ENCODE data around the gene PLXNB3.

PLXNB3 gene

DNA sequence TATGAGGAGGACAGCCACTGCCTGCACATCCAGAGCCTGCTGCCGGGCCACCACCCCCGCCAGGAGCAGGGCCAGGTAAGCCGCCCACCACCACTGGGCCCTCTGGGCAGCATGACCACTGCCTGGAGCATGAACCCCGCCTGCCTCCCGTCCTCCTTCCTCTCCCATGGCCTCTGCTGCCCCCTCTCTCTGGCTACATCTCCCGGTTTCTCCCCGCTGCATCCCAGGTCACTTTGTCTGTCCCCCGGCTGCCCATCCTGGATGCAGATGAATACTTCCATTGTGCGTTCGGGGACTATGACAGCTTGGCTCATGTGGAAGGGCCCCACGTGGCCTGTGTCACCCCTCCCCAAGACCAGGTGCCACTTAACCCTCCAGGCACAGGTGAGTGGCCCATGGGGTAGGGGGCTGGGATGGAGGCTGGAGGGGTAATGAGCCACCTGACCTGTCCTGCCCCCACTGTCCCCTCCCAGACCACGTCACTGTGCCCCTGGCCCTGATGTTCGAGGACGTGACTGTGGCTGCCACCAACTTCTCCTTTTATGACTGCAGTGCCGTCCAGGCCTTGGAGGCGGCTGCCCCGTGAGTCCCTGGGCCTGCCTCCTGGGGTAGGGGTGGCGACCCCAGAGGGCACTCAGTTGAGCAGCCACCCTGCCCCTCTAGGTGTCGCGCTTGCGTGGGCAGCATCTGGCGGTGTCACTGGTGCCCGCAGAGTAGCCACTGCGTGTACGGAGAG lies 6.0 kb downstream of the PLXNB3 start:
- TF ChIP-seq, protein P1, sequence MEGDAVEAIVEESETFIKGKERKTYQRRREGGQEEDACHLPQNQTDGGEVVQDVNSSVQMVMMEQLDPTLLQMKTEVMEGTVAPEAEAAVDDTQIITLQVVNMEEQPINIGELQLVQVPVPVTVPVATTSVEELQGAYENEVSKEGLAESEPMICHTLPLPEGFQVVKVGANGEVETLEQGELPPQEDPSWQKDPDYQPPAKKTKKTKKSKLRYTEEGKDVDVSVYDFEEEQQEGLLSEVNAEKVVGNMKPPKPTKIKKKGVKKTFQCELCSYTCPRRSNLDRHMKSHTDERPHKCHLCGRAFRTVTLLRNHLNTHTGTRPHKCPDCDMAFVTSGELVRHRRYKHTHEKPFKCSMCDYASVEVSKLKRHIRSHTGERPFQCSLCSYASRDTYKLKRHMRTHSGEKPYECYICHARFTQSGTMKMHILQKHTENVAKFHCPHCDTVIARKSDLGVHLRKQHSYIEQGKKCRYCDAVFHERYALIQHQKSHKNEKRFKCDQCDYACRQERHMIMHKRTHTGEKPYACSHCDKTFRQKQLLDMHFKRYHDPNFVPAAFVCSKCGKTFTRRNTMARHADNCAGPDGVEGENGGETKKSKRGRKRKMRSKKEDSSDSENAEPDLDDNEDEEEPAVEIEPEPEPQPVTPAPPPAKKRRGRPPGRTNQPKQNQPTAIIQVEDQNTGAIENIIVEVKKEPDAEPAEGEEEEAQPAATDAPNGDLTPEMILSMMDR (IDR thresholded peaks at IDR 0.05; ENCODE audit: low read depth, low read length): no peak
- no peak overlapping the region for H3K4me3 ChIP-seq (ENCODE audit: low read depth, low read length)

DNA sequence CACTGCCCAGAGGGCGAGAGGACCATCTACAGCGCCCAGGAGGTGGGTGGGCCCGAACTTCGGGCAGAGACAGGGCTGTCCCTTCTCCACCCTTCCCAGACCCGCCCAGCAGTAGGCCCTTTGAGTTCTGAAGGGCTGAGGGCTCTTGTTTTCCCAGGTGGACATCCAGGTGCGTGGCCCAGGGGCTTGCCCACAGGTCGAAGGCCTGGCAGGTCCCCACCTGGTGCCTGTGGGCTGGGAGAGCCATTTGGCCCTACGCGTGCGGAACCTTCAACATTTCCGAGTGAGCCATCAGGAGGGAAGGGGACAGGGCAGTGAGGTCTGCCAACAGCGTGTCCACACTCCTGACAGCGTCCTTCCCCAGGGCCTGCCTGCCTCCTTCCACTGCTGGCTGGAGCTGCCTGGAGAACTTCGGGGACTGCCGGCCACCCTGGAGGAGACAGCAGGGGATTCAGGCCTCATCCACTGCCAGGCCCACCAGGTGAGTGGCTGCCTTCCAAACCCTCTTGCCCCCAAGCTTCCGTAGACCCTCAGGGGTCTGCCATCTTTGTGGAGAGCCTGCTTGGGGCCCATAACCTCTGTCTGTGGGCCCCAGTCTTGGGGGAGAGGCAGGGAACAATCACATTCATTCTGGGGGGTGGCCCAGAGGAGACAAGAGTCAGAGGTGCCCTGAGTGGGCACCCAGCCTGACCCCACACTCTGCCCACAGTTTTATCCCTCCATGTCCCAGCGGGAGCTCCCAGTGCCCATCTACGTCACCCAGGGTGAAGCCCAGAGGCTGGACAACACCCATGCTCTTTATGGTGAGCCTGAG lies 6.8 kb downstream of the PLXNB3 start:
- H3K4me3 ChIP-seq (ENCODE audit: low read depth, low read length): no peak overlapping the region
- TF ChIP-seq, protein P1 (IDR thresholded peaks at IDR 0.05; ENCODE audit: low read depth, low read length): no peak

DNA sequence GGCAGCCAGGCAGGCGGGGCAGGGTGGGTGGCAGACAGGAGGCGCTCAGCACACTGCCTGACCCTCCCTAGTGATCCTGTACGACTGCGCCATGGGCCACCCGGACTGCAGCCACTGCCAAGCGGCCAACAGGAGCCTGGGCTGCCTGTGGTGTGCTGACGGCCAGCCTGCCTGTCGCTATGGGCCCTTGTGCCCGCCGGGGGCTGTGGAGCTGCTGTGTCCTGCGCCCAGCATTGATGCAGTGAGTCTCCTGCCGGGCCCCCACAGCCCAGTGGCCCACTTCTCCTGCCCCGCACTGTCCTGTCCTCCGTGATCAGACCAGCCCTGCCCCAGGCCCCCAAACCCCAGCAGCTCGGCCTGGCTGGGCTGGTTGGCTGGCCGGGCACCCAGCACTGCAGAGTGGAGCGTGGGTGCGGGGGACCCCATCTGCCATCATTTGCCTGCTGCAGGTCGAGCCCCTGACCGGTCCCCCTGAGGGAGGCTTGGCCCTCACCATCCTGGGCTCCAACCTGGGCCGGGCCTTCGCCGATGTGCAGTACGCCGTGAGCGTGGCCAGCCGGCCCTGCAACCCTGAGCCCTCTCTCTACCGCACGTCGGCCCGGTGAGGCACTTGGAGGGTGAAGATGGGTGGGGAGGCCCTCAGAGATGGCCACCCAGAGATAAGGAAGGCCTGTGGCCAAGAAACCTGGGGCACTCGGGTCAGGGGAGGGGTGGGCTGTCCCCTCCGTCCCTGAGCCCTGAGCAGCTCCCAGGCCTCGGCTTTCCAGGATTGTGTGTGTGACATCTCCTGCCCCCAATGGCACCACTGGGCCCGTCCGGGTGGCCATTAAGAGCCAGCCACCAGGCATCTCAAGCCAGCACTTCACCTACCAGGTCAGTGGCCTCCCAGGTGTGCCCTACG lies 7.6 kb downstream of the PLXNB3 start:
- TF ChIP-seq, protein P1 (IDR thresholded peaks at IDR 0.05; ENCODE audit: low read depth, low read length): no peak
- H3K4me3 ChIP-seq (ENCODE audit: low read depth, low read length): no peak overlapping the region

DNA sequence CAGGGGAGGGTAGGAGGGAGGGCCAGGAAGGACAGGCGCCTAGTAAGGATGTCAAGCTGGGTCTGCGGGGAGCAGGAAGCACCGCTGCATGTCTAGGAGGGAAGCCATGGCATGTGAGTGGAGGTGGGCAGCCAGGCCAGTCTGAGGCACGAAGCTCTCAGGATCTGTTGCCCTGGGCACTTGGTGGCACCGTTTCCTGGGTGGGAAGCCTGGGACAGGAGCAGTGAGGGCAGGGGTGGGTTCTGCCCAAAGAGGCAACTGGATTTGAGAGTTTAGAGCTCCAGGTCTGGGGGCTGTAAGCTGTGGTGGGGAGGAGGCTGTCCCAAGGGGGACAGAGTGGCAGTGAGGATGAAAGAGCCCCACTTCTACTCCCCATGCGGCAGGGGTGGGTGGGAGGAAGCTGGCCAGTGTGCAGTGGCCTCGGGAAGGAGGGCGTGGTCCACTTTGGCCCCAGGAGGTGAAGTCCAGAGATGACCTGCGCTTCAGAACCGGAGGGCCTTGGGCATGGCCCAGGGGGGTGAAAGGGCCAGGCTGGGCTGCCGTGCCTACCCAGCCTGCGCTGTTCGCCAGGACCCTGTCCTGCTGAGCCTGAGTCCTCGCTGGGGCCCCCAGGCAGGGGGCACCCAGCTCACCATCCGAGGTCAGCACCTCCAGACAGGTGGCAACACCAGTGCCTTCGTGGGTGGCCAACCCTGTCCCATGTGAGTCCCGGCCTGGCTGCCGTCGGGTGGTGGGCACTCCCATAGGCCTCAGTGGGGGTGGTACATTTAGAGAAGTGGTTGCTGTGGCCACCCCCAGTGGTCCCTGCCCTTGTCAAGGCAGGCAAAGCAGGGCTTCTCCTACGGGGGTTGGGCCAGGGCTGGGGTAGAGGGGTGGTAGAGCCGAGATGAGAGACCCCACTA lies 8.5 kb downstream of the PLXNB3 start:
- no peak overlapping the region for H3K4me3 ChIP-seq (ENCODE audit: low read depth, low read length)
- TF ChIP-seq, protein P1 (IDR thresholded peaks at IDR 0.05; ENCODE audit: low read depth, low read length): no peak

DNA sequence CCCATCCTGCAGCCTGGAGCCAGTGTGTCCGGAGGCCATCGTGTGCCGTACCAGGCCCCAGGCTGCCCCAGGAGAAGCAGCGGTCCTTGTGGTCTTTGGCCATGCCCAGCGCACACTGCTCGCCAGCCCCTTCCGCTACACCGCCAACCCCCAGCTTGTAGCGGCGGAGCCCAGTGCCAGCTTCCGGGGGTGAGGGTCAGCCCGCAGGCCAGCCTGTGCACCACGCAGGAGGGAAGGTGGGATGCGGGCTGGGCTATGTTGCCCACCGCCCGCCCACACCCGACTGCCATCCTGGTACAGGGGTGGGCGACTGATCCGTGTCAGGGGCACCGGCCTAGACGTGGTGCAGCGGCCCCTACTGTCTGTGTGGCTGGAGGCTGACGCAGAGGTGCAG lies 9.2 kb downstream of the PLXNB3 start:
- no peak overlapping the region for H3K4me3 ChIP-seq (ENCODE audit: low read depth, low read length)
- TF ChIP-seq, protein P1 (IDR thresholded peaks at IDR 0.05; ENCODE audit: low read depth, low read length): no peak

DNA sequence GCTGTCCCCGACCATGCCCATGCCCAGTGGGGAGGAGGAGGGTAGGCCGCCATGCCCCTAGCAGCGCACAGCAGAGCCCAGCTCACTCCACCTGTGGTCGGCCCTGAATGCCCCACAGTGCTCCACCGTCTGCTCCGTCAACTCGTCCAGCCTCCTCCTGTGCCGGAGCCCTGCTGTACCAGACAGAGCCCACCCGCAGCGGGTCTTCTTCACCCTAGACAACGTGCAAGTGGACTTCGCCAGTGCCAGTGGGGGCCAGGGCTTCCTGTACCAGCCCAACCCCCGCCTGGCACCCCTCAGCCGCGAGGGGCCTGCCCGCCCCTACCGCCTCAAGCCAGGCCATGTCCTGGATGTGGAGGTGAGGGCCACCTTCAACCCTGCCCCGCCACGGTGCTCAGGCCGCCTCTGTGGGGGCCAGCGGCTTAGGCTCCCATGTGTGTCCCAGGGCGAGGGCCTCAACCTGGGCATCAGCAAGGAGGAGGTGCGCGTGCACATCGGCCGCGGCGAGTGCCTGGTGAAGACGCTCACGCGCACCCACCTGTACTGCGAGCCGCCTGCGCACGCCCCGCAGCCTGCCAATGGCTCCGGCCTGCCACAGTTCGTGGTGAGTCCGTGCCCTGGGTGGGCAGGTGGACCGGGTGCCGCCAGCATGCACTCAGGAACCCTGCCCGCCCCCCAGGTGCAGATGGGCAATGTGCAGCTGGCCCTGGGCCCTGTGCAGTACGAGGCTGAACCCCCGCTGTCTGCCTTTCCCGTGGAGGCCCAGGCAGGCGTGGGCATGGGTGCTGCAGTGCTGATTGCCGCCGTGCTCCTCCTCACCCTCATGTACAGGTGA lies 9.9 kb downstream of the PLXNB3 start:
- TF ChIP-seq, protein P1 (IDR thresholded peaks at IDR 0.05; ENCODE audit: low read depth, low read length): no peak
- no peak overlapping the region for H3K4me3 ChIP-seq (ENCODE audit: low read depth, low read length)
